HUES48 (cell line): ENCODE measurements around the gene TRAF3.
A peak's percentile ranks its signal among the peaks of the same experiment; 100 is the strongest.

Experiments used
- H3K27ac ChIP-seq: one replicate; pipeline ENCODE4 v1.7.0; 2013; ENCODE audit warnings: low read depth, low read length, inconsistent platforms
- H3K27me3 ChIP-seq: 2 replicates; pipeline ENCODE4 v1.6.1; 2013; ENCODE audit warnings: mild to moderate bottlenecking, low read length; ENCODE audit not compliant: control insufficient read depth, insufficient read depth
- H3K36me3 ChIP-seq: 2 replicates; pipeline ENCODE4 v1.6.1; 2013; ENCODE audit warnings: low read length; ENCODE audit not compliant: control insufficient read depth, insufficient read depth
- H3K4me1 ChIP-seq: 2 replicates; pipeline ENCODE4 v1.6.1; 2013; ENCODE audit warnings: mild to moderate bottlenecking, low read length; ENCODE audit not compliant: control insufficient read depth, insufficient read depth
- H3K4me3 ChIP-seq: 2 replicates; pipeline ENCODE4 v1.5.1; 2013; ENCODE audit warnings: mild to moderate bottlenecking, low read depth, low read length
- H3K9ac ChIP-seq: 2 replicates; pipeline ENCODE4 v1.6.1; 2013; ENCODE audit warnings: mild to moderate bottlenecking, low read depth, low read length, moderate library complexity
- H3K9me3 ChIP-seq: 2 replicates; pipeline ENCODE4 v1.6.1; 2013; ENCODE audit warnings: low read length; ENCODE audit not compliant: control insufficient read depth, insufficient read depth

Gene TRAF3

DNA sequence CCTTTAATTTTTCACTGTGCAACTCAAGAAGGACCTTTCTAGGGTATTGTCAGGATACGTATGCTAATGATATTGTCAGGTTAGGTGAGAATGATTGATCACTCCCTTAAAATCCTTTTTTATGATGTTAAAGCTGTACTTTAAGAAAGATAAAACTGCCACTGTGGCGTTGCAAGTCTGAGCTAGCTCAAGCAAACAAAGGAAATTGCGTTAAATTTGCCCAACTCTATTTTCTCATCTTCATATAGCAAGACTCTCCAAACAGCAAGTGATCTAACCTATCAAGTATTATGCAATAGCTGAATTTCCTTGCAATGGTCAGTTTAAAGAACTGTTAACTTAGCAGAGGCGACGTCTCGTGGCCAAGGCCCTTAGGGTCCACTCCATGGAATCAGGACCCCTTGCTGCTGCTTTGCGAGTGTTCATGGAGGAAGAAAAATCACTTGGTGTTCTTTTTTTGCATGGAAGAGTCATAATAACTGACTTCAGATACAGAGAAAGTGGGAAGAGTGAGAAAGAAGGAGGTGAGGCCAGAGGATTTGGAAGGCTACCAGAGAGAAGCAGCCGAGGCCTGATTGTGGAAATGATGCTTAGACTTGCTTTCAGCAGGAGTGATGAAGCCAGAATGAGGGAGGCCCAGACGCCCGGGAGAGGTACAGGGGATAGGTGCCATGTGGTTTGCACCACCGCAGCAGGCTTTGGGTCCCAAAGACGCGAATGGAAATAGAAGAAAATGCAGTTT, 2.5 kb downstream of the TRAF3 start:
- Histone ChIP-seq H3K27ac (no peak overlapping the region), H3K9ac (no peak overlapping the region)

DNA sequence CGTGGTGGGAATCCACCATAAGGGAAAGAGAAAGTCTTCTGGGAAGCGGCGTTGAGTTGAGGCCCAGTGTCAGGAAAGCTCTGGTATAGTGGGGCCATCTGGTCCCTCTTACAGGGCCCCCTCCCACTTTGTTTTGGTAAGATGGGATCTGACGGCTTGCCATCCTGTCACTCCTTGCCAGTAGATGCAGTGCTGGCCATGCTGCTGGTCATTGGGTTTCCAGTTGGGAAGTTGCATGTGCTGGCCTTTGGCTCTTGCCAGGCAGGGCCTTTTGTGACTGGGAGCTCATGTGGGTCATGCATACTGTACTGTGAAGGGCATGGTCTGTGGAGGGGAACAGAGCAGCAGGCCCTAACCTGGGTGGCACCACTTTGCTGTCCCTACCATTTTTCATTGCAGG, 3.8 kb downstream of the TRAF3 start:
- no peaks in the 10 kb centered on the region for H3K9me3 ChIP-seq
- H3K36me3 ChIP-seq: no peaks in the 10 kb centered on the region
- no peak overlapping the region for H3K27ac ChIP-seq
- H3K27me3 ChIP-seq: peaks cover 17% of the 10 kb centered on the region
- H3K9ac ChIP-seq: no peak overlapping the region
- H3K4me1 ChIP-seq: peaks cover 28% of the 10 kb centered on the region
- H3K4me3 ChIP-seq: no peak overlapping the region

More for the DNA sequence above, 2.5 kb downstream of the TRAF3 start:
- Histone ChIP-seq H3K27me3 (peaks cover 17% of the 10 kb centered on the region), H3K9me3 (no peaks in the 10 kb centered on the region), H3K4me3 (peak overlapping the region; percentile 11; the same call in 1 of the 2 replicates), H3K4me1 (peaks cover 24% of the 10 kb centered on the region), H3K36me3 (no peaks in the 10 kb centered on the region)

DNA sequence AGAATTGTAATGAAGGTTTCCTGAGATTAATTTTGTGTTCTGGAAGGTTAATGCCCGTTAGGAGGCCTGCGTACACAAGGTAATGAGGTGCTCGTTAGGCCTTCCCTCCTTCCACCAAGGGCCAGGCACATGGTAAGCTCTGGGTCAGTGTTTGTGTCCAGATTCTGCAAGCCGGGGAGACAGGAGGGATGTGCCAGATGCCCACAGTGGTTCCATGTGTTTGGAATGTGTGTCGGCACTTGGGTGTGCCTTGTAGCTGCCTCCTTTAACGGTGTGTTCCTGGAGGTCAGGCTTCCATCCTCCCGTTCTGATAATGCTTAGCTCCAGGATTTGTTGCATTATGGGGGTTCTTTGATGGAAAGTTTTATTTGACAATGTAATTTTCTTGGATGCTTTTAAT, 5.7 kb downstream of the TRAF3 start:
- no peak overlapping the region for H3K4me3 ChIP-seq
- H3K4me1 ChIP-seq: peaks cover 28% of the 10 kb centered on the region
- no peak overlapping the region for H3K9ac ChIP-seq
- H3K36me3 ChIP-seq: no peaks in the 10 kb centered on the region
- no peak overlapping the region for H3K27ac ChIP-seq
- no peaks in the 10 kb centered on the region for H3K9me3 ChIP-seq
- peaks cover 17% of the 10 kb centered on the region for H3K27me3 ChIP-seq

DNA sequence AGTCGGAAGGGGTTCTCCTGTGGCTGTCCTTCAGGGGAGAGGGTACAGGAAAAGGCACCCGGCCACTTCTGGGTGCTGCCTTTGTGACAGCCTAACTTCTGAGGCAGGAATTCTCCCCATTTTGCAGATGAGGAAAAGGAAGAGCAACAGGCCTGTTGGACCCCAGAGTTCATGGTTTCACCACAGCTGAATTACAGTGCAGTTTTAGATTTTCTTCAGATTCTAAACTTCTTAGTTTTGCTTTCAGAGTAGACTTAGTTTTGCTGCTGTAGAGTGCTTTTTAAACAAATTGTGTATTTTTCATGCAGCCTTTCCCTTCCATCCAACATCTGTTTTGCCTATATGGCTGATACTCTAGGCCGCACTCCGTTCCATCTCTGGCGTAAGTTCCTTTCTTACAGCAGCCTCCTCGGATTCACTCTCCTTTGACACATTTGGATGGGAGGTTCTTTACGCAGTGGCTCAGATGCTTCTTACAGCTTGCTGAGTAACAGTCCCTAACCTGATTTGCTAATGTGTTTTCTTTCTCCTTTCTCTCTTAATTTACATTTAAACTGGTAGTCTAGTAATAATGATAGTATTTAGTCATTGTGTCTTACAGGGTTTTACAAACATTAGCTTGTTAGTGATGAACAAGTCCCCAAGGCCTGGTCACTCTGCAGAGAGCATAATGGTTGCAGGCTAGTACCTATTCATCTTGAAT, 7.8 kb downstream of the TRAF3 start:
- Histone ChIP-seq H3K9me3 (no peaks in the 10 kb centered on the region), H3K4me1 (peaks cover 12% of the 10 kb centered on the region), H3K27ac (no peak overlapping the region), H3K9ac (no peak overlapping the region), H3K27me3 (no peaks in the 10 kb centered on the region), H3K36me3 (no peaks in the 10 kb centered on the region), H3K4me3 (no peak overlapping the region)

DNA sequence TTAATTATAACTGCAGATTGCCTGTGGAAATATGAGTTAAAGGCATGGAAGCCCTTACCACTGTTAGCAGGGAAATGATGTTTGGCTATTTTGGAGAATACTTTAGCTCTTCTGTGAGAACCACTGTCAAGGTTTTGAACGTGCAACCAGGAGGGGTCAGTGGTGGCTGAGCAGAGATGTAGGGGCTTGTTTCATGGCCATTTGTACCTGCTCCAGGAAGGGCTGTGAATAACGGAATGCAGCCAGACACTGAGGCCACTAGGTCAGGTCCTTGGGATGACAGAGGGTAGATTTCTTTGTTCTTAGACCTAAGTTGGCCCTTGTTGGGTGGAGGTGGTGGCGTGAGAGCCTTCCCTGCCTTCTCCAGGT, 8.3 kb downstream of the TRAF3 start:
- no peak overlapping the region for H3K9ac ChIP-seq
- no peaks in the 10 kb centered on the region for H3K9me3 ChIP-seq
- peaks cover 7% of the 10 kb centered on the region for H3K4me1 ChIP-seq
- no peak overlapping the region for H3K27ac ChIP-seq
- no peak overlapping the region for H3K4me3 ChIP-seq
- H3K27me3 ChIP-seq: no peaks in the 10 kb centered on the region
- H3K36me3 ChIP-seq: no peaks in the 10 kb centered on the region

DNA sequence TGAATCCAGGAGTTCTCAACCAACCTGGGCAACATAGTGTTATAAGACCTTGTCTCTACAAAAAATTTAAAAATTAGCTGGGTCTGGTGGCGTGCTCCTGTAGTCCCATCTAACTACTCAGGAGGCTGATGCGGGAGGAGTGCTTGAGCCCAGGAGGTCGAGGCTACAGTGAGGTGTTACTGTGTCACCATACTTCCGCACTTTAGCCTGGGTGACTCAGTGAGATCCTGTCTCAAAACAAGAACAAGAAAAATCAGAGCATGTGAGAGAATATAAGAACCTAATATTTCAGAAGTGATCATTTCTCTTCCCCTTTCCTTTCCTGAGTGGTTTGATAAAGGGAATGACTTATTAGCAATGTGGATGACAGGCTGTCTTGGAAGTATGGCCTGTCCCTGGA, 9.5 kb downstream of the TRAF3 start:
- no peak overlapping the region for H3K27ac ChIP-seq
- no peak overlapping the region for H3K9ac ChIP-seq
- no peaks in the 10 kb centered on the region for H3K9me3 ChIP-seq
- H3K36me3 ChIP-seq: no peaks in the 10 kb centered on the region
- no peak overlapping the region for H3K4me3 ChIP-seq
- H3K27me3 ChIP-seq: no peaks in the 10 kb centered on the region
- H3K4me1 ChIP-seq: peaks cover 6% of the 10 kb centered on the region; the same call in 1 of the 2 replicates

DNA sequence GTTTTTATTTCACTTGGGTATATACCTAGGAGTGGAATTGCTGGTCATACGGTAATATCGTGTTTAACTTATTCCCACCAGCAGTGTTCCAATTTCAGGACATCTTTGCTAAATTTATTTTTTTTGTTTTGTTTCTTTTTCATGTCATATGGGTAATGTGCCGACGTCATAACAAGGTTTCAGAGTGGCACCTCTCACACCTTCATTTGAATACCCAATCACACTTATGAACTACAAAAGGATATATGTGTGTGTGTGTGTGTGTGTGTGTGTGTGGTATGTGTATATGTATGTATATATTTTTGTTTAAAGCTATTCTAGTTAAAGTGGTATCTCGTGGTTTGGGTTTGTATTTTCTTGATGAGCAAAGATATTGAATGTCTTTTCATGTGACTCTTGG, 12.1 kb downstream of the TRAF3 start:
- Histone ChIP-seq H3K27me3 (no peaks in the 10 kb centered on the region), H3K4me1 (peaks cover 6% of the 10 kb centered on the region; the same call in 1 of the 2 replicates), H3K27ac (no peak overlapping the region), H3K36me3 (no peaks in the 10 kb centered on the region), H3K9me3 (no peaks in the 10 kb centered on the region), H3K4me3 (no peak overlapping the region), H3K9ac (no peak overlapping the region)

DNA sequence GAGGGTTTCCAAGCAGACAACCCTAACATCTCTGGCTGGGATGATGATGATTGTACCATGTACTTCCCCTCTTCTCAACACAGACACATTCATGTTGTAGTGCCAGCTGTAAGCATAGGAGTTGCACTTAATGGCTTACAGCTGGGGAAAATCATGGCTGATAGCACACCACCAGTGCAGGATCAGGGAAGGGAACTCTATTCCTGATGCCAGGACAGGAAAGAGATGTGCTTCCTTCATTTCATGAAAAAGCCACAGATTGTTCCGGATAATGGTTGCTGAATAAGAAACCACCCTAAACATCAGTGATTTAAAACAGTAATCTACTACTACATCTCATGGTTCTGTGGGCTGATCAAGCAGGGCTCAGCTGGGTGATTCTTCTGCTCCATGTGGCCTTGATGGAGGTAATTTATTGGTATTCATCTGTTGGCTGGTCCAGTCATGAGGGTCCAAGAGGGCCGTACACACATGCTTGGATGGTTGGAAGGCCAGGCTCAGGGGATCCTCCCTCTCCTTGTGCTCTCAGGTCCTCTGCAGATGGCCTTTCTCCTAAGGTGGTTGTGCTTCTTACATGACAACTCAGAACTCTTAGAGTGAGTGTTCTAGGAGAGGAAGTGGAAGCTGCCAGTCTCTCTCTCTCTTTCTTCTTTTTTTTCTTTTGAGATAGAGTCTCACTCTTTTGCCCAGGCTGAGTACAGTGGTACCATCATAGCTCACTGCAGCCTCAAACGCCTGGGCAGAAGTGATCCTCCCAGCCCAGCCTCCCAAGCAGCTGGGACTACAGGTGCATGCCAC, 16.5 kb downstream of the TRAF3 start:
- H3K27ac ChIP-seq: no peak overlapping the region
- no peaks in the 10 kb centered on the region for H3K9me3 ChIP-seq
- 0 out of 2 replicates have a peak, but pooled peaks cover 5% of the 10 kb centered on the region for H3K4me1 ChIP-seq
- H3K36me3 ChIP-seq: no peaks in the 10 kb centered on the region
- no peak overlapping the region for H3K4me3 ChIP-seq
- H3K9ac ChIP-seq: no peak overlapping the region
- H3K27me3 ChIP-seq: no peaks in the 10 kb centered on the region

DNA sequence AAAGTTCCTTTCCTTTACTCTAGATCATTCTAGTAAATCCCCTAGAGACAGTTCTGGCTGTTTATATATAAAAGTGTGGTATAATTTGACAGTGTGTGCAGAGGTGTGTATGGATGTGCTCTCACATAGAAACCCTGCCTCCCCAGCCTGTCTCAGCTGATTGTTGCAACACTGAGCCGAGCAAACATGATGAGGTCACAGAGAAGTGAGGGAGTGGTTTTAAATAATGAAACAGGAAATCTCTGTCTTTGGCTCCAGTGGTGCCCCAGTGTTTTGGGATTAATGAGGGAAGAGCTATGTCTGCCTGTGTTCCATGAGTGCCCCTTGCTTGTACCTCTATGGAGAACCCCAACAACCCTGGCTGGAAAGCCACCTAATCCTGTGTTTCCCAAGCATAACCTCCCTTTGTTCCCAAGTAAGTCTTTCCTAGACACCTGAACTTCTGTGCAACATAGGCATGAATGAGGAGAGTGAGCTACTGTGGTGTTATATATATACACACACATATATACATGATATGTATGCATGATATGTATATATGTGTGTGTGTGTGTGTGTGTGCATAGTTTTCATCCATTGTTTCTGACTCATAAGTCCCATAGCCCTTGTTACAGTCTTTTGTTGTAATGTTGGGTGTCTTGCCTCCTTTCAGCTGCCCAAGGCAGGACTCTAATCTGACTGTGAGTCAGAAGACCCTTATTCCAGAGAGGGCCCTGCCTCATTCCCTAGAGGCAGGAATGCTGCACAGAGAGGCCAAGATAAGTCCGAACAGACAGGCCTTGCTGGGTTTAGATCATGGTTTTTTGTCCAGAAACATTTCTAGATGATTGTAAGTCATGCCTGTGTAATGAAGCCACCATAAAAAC, 18.0 kb downstream of the TRAF3 start:
- Histone ChIP-seq H3K4me3 (no peak overlapping the region), H3K4me1 (0 out of 2 replicates have a peak, but pooled peaks cover 5% of the 10 kb centered on the region), H3K36me3 (no peaks in the 10 kb centered on the region), H3K27ac (no peak overlapping the region), H3K27me3 (no peaks in the 10 kb centered on the region), H3K9me3 (no peaks in the 10 kb centered on the region), H3K9ac (no peak overlapping the region)

DNA sequence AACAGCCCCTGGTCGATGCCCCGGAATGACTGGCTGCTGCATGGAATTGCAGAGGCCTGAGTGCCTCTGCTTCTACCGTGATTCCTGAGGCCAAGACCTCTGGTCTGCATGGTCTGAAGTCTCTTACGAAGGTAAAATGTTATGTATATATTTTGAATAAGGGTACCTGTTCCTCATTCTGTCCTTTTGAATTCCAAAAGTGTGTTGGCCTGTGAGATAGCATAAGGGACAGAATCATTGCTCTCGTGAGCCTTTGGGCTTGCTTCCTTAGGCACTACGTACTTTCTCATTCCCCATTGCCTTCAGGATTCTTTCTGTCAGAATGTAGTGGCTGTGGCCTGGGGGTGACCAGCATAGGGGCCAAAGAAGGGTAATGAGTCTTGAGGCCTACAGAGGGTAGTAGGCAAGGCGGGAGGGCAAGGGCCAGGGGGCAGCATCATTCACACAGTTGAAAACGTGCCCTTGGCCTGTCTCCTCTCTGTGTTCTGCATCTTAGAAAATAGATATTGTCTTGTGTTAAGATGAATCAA, 19.5 kb downstream of the TRAF3 start:
- Histone ChIP-seq H3K4me1 (0 out of 2 replicates have a peak, but pooled peaks cover 5% of the 10 kb centered on the region), H3K27me3 (no peaks in the 10 kb centered on the region), H3K9me3 (no peaks in the 10 kb centered on the region), H3K9ac (no peak overlapping the region), H3K4me3 (no peak overlapping the region), H3K27ac (no peak overlapping the region), H3K36me3 (no peaks in the 10 kb centered on the region)
